ENCODE data around the gene PTPRD.

PTPRD gene

DNA sequence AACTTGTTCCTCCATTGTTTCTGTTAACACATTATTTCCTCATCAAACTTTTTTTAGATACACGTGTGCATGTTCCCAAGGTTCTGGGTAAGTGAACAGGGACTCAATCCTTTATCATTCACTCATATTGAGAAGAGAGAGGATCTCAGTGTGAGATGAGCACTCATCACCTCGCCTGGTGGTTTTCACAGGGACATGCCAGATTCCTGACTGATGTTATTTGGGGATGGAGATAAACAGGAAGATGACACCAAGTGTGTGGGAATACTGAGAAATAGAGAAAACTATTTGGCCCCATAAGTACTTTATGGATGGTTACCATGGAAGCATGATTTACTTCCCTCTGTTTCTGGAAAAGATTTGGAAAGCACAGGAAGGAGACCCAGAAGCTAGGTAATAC is 2279.9 kb downstream of the PTPRD start:
- no peak for DNase-seq

DNA sequence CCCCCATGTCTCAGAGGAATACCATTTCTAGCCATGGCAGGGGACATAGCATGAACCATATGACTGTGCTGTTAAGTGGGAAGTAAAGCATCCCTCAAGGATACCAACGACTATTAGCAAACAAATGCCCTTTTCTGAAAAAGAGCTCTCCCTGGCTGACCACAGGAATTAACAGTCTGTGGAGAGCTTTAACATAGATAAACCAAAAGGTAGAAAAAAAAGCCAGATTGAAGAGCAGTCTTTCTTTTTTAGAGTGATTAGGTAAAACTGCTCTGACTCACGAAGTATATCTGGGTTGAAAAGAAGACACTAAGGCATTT is 2280.5 kb downstream of the PTPRD start:
- no peak for DNase-seq

DNA sequence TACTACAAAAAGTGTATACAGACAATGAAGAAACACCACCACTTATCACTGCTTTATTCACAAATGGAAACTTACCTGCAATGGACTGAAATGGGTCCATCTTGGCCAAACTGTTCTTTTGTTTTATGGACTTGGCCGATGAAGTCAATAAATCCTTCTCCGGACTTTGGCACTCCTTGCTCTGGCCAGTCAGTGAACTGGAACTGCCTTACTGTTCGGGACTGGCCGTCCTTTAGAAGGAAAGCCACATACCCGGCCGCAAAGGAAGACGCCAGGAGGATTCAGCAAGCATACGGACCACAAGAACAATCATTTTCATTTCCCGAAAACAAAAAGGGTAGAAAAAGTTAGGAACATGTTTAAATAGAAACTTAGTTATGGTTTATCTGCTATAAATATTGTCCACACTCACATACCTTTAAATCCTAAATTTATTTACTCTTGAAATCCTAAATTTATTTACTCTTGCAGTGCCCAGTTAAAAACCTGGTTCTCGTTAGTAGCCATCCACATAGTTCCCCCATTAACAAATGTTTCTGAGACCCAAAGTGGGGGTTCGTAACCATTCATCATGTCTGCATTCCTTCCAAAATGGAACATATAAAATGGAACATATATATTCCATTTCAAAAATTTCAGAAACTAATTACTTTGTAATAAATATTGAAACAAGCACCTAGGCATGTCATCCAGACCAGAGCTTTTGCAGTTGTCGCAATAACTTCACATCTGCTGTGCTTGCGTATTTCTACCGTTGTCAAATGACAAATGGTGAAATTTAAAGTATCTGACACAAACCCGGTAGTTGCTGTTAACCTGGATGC is 2281.1 kb downstream of the PTPRD start:
- no peak for DNase-seq

DNA sequence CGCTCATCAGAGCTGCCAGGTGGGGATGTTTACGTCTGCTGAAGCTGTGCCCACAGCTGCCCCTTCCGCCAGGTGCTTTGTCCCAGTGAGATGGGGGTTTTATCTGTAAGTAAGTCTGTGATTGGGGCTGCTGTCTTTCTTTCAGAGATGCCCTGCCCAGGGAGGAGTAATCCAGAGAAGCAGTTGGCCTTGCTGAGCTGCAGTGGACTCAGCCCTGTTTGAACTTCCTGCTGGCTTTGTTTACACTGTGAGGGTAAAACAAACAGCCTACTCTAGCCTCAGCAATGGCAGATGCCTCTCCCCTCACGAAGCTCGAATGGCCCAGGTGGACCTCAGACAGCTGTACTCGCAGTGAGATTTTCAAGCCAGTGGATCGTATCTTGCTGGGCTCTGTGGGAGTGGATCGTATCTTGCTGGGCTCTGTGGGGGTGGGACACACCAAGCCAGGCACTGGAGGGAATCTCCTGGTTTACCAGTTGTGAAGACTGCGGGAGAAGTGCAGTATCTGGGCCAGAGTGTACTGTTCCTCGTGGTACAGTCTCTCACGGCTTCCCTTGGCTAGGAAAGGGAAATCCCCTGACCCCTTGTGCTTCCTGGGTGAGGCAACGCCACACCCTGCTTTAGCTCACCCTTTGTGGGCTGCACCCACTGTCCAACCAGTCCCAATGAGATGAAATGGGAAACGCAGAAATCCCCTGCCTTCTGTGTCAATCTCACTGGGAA is 2283.1 kb downstream of the PTPRD start:
- DNase-seq, result no peak

DNA sequence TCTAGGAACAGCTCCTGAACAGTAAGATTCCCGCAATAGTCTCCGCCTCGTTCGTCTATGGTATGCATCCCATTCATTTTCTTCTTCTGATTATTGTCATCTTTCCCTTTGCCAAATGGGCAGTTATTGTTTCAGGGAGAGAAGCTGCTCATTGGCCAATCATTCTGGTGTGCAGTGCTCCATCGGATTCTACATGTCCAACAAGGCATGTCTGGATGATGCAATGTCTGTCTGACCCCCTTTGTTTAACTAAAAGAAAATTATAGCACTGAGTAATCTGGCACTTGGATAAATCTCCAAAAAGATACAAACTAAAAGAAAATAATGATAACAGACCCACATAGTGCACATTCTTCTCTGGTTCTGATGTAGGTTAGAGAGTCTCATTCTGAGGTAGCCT is 2297.6 kb downstream of the PTPRD start:
- no peak for DNase-seq

DNA sequence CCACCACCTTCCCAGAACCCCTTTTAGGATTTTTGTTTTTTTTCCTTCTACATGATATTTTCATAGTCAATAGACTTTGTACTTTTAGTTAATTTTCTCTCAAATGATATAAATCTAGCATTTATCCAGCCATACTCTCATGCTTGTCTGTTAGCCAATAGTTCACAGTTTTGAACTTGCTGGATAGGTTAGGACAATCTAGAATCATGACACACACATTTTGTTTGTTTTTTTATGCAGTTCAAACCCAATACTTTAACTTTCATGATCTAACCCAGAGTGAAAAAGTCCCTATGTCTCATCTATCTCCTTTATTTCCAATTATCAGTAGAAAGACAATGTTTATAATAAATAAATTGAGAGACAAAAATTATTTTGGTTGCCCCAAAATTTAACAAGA is 2303.5 kb downstream of the PTPRD start:
- DNase-seq, result no peak

DNA sequence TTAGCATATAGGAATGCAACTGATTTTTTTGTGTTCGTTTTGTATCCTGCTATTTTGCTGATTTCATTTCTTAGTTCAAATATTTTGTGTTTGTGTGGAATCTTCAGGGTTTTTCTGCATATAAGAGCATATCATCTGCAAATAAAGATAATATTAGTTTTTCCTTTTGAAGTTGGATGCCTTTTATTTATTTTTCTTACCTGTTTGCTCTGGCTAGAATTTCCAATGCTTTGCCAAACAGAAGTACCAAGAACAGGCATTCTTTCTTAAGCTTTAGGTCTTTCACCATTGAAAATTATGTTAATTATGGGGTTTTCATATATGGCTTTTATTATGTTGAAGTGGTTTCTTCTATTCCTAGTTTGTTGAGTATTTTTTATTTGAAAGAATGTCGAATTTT is 2308.1 kb downstream of the PTPRD start:
- DNase-seq, result no peak

DNA sequence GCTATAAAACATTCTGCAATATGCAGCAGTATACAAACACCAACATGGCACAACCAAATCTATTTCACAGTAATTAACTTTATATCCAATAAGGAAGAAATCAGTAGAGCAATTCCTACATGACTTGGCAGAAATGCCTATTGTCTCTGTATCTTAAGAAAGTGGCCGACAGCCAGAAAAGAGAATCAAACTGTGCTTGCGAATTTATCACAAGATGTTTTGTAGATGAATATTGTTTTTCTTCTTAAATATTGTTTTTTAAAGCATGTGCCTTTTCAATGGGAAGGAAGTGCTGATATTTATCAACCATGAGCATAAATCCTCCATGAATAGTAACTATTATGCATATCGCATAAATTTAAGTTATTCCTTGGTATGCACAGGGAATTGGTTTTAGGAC is 2311.5 kb downstream of the PTPRD start:
- no peak for DNase-seq

DNA sequence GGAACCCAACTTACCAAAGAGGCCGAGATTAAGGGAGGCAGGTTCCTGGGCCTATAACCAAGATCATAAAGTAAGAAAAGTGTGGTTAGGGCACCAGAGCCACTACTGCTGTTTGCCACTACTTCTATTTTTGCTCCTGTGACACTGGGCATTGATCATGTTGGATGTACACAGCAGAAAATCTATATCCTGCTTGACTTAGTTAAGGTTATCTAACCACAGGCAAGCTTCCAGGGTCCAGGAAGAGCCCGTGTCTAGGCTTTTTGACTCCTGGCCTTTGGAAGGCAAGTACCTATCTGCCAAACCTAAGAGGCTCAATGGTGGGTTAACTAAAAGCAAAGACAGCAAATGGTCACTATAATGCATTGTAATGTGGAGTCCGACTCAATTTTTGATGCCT is 2315.8 kb downstream of the PTPRD start:
- DNase-seq, result no peak

DNA sequence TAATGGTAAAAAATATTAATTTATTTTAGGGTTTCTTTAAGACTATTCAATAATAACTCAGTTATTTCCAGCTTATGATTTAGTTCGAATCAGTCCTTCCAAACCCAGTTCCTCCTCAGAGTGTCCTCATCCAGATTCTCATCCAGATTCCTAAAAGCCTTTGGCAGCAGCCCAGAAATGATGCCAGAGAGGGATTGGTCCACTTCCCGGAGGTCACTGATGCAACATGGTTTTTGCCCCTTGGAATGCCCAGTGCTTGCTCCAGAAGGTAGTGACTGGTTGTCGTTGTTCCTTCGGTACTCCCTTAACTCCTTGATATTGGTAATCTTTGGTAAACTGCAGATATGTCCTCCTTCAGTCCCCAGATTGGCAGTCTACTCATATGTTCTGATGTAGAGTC is 2320.1 kb downstream of the PTPRD start:
- DNase-seq, result no peak

DNA sequence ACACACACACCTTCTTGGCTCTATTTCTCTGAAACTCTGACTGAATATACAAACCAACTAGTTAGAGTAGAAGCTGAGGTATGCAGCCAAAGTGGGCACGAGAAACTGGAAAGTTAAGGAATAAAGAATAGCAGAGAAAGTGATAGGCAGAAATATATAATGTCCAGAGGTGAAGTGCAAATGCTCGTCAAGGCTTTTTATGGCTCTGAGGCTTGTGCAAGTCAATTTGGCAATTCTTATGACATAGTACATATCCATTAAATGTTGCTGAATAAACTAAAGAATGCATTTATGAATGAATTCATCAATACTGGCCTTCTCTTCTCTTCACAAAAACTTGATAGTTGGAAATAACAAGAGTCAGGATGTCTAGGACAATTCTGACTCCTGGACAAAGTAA is 2323.1 kb downstream of the PTPRD start:
- DNase-seq, result no peak

DNA sequence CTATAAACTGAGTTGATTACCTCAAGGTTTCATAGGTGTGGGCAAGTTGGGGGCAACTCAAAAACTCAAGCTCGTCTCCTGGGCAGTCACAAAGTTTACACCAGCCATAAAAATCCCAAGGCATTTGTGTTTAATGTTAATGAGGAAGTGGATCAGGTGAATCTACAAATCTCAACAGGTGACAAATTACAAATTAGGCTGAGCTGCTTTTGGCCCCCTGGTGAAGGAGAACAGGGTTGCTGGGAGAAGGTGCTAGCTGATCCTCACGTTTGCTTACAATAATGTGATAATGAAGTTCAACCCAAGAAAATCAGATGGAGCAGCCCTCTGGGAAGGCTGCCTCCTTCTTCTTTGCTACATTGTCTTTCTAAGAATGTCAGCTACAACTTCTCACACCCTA is 2324.8 kb downstream of the PTPRD start:
- DNase-seq, result no peak

DNA sequence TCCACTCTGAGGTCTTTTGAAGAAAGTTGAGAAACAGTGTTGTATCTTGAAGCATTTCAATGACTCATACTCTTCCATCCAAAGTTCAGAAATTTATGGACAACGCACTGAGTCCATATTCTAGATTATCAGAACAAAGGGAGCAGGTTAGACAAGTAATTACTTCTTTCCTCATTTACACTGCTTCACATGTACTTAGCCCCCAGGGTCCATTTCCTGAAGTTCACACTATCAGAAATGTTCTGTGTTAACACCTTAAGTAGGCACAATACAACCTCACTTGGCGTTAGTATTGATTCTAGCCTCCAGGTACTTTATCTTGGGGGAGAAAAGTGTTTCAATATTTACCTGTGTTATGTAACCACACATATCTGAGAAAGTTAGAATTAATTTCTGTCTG is 2325.3 kb downstream of the PTPRD start:
- no peak for DNase-seq

DNA sequence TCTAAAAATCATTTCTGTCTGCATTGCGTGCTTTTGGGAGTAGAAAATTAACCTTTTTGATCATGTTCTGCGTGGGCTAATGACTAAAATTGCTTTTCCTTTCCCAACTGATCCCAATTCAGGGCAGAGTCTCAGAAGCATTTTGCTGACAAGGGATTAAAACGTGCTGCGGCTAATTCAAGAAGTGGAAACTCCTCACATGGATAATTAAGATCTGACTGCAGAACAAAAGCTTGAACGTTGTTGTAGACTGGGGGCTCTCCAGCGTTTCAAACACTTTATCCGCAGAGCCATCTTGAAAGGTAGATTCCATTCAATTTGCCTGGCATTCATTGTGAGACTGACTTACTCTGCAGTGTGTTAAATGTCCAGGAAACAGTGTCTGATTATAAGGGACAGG is 2327.9 kb downstream of the PTPRD start:
- peak; percentile 35 for DNase-seq

DNA sequence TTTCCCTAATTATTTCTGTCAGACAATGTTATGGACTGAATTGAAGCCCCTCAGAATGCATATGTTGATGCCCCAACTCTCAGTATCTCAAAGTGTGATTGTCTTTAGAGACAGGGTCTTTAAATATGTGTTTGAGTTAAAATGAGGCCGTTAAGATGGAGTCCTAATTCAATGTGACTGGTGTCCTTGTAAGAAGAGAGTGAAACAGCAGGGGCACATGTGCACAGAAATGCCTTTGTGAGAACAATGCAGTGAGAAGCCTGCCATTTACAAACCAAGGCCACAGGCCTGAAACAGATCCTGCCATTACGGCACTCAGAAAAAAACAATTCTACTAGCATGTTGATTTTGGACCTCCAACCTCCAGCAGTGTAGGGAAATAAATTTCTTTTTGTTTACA is 2330.3 kb downstream of the PTPRD start:
- DNase-seq, result no peak

DNA sequence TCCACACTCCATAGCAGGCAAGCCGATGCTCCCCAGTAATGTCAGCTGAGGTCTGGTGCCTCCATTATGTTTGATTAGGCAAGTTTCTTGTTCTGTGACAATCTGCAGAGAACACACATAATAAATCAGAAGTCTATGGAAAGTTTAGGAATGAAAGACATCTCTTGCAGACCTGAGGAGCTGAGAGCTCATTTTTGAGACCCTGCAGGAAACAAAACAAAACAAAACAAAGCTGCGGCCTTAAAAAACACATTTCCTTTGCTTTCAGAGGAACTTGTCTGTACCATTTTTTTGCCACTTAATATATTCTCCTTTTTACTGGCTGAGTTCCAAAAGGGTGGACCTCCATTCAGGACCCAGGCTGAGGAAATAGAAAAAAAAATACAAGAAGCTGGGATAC is 2332.0 kb downstream of the PTPRD start:
- no peak for DNase-seq

DNA sequence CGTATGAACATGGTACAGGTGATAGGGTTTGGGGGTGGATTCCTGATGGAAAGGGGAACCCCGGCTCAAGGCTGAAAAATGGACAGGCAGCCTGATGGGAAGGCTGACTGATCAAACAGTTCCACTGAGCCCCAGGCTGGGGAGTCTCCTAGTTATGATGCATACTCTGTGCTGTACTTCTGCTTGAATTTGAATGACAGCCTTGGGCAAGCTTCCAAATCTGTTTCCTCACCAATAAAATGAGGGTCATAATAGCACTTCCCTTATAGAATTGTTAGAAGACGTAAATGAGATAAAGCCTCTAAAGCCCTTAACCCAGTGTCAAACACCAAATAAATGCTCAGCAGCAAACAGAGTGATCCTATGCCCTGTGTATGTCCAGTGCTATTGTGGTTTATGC is 2334.8 kb downstream of the PTPRD start:
- DNase-seq, result no peak

DNA sequence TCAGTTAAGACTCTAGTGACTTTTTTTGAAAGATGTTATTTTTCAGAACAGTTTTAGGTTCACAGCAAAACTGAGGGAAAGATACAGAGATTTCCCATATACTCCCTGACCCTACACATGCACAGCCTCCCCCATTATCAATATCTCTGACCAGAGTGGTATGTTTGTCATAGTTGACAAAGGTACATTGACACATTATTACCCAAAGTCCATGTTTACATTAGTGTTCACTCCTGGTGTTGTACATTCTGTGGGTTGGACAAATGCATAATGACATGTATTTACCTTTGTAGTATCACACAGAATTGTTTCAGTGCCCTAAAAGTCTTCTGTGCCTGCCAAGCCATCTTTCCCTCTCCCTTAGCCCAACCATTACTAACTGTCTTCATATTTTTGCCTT is 2342.6 kb downstream of the PTPRD start:
- DNase-seq, result no peak

DNA sequence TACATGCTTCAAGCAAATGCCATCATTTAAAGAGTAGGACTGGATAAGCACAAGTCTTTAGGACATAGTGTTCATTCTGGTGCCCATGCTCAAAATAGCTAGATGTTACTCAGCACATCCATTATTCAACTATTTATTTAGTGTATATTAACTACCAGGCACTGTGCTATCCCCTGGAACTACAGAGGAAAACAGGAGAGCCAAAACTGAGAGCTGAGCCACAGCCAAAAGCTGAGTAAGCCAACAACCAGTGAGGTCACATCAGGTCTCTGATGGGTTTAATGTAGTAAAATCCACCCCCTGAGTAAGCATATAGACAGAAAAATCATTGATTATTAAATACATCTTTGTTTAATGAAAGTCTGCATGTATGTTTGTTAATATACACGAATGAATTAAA is 2343.9 kb downstream of the PTPRD start:
- DNase-seq, result no peak

DNA sequence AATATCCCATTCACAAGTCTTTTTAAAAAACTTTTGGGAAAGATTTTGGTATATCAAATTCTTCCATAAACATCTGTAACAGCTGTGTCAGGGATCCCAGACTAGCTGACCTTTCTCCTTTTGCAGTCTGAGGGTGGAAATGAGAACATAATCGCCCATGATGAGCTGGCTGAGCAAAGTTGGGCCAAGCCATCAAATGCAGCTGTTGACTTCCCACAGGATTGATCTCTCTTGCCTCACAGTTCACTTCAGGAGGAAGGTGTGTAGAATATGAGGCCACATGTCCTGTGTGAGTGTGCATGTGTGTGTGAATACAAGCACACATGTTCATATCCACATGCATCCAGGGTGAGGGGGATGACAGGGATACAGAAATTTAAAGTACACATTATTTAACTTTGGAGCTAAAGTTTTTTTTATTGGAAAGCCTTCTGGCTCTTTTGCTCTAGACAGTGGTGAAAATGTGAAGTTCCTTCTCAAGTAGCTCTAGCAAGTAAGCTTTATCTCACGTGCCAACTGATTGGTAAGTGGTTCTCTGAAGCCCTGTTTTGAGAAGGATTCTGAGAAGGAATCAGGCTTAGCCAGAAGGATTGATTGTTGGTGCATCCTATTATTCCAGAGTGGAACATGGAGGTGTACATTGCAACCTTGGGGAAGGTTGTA is 2344.5 kb downstream of the PTPRD start:
- DNase-seq, result no peak

DNA sequence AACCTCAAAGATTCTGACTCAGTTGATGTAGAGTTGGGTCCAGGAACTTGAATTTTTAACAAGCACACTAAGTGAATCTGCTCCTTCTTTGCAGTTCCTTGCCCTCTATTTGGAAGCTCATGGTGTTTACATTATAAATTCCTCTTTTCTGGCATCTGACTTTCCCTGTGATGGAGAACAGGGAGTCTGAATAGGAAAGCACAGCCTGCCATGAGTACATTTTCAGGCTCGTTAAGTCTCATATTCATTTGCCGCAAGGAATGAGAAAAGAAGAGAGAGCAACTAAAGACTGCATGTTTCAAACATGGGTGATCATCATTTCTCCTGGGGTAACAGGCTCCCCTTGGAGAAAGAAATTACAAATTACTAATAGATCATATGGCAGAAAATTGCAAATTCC is 2345.2 kb downstream of the PTPRD start:
- no peak for DNase-seq

DNA sequence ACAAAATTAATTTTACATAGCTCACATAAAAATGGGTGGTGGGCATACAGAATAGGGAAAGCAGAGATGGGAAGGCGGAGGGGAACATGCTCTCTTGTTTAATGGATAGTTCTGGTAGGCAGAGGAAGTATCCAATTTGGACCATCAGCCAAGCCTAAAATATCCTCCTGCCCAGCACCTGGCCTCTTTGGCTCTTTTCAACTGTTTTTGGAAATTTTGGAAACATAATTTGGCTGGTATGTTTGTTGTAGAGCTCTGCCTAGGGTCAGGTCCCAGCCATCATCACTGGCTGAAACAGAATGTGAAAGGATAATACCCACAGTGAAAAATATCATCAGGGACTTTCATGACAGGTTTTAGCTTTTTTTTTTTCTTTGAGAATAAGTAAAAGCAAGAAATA is 2345.9 kb downstream of the PTPRD start:
- no peak for DNase-seq

DNA sequence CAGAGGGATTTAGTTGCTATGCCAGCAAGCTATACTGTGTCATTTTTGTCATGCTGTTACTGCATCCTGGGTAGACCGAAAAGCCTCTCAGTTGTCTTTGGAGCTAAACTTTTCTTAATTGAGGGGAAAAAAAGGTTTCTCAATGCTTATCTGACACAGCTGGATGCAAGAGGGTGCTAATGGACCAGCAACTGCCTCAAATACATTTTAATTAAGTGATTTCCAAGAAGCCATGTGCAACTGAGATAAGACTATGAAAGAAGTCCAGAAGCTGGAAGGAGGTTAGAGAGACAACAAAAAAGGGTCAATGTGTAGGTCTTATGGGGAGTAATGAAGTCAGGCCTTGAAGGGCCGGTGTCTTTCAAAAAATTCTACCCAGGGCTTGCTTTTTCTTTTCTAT is 2347.5 kb downstream of the PTPRD start:
- DNase-seq, result no peak
